Measurements from ENCODE around the gene ATP6V0A4. TPM values are rescaled to one million over a fixed set of nuclear protein-coding genes. Genes with fewer than 3 reads are reported as not detected.

The ATP6V0A4 gene
- total RNA-seq (2022; extraction: Qiagen RNA extraction; ENCODE audit: low read depth), result 0.19 to 0.28 TPM (median 0.22 TPM) in 5 replicates

GRCh38 chr7:138797715-138798320 lies at the start of gene ATP6V0A4, which contains the start of gene TMEM213:
Gene ATP6V0A4 (minus strand): TSS chr7:138798196. CDS start chr7:138771247, 26,949 bp downstream.
Gene TMEM213 (plus strand): TSS chr7:138797994. CDS start chr7:138798105, 111 bp downstream.

GRCh38 chr7:138700857-138701536 lies 97.0 kb downstream of the ATP6V0A4 start, which contains the start of gene SVOPL:
Gene SVOPL (minus strand): TSS chr7:138701362. CDS start chr7:138679045, 22,317 bp downstream.

Other genes with a start within 250 kb of the ATP6V0A4 start
- 0.12 TPM in 1 of 5 replicates, not detected in the others for gene SVOPL, start 96.8 kb downstream of the ATP6V0A4 start, total RNA-seq (2022; extraction: Qiagen RNA extraction; ENCODE audit: low read depth)
- gene TMEM213, start 202 bp downstream of the ATP6V0A4 start, total RNA-seq (2022; extraction: Qiagen RNA extraction; ENCODE audit: low read depth), result not detected in 5 replicates
- gene KIAA1549, start 183.2 kb upstream of the ATP6V0A4 start, total RNA-seq (2022; extraction: Qiagen RNA extraction; ENCODE audit: low read depth), result 5.7 to 8.2 TPM (median 7.2 TPM) in 5 replicates
- gene ZC3HAV1L, start 237.8 kb upstream of the ATP6V0A4 start, total RNA-seq (2022; extraction: Qiagen RNA extraction; ENCODE audit: low read depth), result 3.3 to 8.4 TPM (median 6.8 TPM) in 5 replicates

All from A549 treated with RU486 at 1 μM for 4 hours (cell line).